NCI-H146 treated with DMSO at 0.1 percent for 48 hours (cell line): ENCODE data around the gene ZIM2.
"Not testable (repeated sequence)": the region's sequence is repeated elsewhere in the genome, so short reads cannot be mapped to it uniquely, and the experiment has no call there.

ENCODE experiments used
- DNase-seq: peaks from one replicate; lab custom pipeline; 2025; ENCODE audit not compliant: unreplicated experiment; lab: John Stamatoyannopoulos, UW

ZIM2 gene

GRCh38 chr19:56840451-56841192, at the start of gene ZIM2, which contains the start of gene PEG3:
TSS of gene ZIM2 (minus strand) at chr19:56840726. CDS start at chr19:56824277, 16,449 bp downstream.
TSS of gene PEG3 (minus strand) at chr19:56840726. CDS start at chr19:56824655, 16,071 bp downstream.
- no peak for DNase-seq

DNA sequence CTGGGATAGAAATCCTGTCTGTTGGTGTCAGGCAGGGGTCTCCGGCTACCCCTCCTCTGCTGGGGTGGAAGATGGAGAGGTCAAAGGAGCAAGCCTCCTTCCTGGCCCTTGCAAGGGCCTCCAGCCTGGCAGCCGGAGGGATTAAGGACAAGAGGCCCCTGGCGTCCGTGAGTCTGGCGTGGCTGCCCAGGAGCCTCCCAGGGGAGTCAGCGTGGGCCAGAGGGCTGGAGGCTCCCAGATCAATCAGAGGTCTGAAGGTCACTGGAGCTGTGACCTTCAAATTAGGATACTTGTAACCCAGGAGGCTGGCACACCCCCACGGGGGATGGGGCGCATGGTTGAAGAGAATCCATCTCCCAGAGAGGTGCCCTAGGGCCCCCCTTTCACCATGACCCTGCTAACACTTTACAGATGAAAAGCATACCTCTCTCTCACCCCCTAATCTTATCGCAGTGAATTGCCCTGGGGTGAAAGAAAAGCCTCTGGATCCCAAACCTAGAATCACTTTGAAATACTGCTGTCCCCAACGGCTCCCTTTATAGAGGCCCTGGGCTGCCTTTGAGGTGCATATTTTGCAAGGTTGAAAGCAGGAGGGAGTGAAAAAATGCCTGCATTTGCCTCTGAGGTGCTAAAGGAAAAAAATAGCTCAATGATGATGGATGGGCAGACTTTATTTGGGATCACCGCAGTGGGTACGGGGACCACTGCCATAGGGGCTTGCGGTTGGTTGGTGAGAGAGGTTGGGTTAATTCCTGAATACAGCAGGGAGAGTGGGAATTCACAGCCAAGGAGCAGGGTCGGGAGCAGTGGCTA, 44.9 kb upstream of the ZIM2 start:
- DNase-seq: no peak

DNA sequence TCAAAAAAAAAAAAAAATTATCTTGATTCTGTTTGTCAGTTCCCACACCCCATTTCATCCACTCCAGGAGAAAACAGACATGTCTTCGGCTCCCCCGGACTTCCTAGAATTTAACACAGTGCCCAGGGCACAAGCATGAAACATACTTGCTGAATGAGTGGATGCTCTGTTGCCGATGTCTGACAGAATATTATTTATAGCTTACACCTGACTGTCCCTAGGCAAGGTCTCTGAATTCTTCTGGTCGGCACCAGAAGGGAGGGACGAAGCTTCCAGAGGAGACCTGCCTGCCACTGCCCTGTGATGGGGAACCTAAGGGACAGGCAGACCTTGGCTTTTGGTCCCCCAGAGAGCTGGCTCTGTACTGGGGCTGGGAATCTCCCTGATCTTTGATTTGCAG, 43.9 kb upstream of the ZIM2 start:
- DNase-seq: no peak

GRCh38 chr19:56880592-56881190, 40.2 kb upstream of the ZIM2 start:
- no peak for DNase-seq

DNA sequence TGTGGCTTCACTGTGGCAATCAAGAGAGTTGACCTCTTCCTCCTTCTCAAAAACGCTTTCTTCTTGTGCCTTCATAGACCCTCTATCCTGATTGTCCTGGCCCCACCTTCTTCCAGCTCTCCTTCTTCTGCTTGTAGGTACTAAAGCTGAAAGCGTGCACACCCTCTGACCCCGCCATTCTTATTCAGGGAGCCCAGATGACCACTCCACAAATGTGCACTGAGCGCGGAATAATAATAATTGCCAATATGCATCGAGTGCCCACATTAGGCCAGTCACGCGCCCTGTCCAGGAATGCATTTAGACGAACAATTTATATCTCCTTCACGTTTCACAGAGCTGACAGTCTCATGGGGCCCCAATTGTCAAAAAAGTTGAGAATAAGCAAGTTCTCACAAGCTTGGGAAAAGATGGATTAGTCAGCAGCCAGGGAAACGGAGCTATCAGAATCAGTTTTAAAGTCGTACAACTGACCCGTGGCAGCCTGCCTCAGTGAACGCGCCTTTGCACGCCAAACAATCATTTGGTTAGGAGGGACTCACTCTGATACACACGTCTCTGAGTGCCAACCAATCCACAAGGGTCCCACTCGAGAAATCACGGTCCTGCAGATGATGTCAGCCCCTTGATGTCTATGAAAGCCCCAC, 36.7 kb upstream of the ZIM2 start:
- DNase-seq: no peak

GRCh38 chr19:56875717-56876116, 35.2 kb upstream of the ZIM2 start:
- DNase-seq: no peak

DNA sequence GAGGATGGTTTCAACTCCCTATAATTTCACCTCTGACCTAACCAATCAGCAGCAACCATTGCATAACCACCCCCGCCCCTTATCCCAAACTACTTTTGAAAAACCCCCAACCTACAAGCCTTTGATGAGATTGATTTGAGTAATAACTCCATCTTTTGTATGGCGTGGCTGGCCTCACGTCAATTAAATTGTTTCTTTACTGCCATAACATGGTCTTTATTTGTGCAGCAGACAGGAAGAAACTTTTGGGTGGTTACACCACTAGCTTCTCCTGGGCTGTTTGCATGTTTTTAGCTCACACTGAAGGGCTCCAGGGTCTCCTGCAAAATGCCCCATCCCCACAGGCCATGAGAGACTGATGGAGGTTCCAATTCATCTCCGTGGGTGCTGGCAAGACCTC, 34.0 kb upstream of the ZIM2 start:
- DNase-seq: no peak

DNA sequence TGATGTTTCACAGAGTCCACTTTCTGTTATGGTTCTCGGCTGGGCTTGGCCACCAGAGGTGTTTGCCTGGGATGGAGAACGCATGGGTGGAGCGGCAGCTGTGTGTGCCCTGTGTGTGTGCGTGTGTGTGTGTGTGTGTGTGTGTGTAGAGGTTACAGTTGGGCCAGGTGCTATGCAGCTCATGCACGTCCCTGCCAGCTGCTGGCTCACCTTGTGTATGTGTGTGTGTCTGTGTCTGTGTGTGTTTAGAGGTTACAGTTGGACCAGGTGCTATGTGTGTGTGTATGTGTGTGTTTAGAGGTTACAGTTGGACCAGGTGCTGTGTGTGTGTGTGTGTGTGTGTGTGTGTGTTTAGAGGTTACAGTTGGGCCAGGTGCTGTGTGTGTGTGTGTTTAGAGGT, 33.0 kb upstream of the ZIM2 start:
- DNase-seq: no peak

DNA sequence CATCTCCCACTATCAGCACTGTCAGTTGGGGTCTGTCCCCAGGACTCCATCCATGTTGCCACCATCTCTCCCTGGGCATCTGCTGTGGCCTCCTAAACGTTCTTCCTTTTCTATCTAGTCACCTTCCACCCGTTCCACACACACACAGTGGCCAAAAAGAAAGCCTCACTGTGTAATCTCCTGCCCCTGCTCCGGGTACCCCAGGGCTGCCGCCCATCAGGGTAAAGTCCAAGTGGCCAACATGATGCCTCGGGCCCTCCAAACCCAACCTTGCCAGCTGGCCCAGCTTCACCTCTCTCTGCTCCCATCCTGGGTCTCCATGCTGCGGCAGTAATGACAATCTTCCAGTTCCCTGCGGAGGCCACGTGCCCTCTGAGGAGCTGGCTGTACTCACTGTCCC, 29.4 kb upstream of the ZIM2 start:
- DNase-seq: no peak

GRCh38 chr19:56868446-56868845, 27.9 kb upstream of the ZIM2 start:
- no peak for DNase-seq

DNA sequence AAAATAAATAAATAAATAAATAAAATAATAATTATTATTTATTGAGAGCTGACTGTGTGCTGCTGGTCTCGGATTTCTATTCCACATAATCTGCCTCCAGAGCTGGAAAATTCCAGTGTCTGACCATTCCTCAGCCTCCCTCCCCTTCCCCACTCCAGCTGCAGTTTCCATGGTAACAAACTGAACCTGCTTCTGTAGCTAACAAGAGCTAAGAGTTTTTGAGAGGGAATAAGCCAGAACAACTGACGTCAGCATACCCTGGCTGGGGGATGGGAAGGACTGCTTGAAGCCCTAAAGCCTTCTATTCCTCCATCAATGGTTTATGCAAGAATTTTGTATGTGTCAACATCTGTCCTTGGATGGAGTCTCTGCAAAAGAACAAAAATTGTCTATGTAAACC, 26.0 kb upstream of the ZIM2 start:
- DNase-seq: no peak

DNA sequence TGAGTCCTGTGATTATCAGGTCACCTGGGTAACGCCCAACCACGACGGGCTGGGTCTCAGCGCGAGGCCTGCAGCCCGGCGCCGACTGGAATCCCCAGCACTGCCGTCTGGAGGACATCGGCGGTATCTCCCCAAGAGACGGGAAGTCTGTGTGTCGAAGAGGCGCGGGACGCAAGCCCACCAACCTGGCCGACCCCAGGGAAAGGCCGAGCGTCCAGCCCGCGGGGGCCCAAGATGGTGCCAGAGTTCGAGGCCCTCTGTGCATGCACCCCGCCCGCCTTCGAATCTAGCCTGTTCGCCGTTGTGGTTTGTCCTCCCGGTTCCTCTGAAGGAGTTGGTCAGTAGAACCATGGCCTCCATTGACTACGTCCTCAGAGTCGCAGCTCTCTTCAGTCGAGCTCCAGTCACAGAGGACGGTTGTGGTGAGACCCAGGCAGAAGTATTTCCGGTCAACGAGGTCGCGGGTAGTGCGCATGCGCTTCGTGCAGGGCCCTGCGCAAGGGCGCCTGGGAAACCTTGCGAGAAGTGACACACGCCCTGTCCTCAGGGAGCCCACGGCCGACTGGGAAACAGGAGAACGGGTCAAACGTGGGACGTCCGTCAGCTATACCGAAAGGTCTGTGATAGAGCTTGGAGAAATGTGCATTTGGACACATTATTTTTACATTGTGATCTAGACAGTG, 24.1 kb upstream of the ZIM2 start:
- DNase-seq: no peak

- no peak for DNase-seq
Observed at GRCh38 chr19:56862741-56863140, 22.2 kb upstream of the ZIM2 start.

GRCh38 chr19:56860409-56860808, 19.9 kb upstream of the ZIM2 start:
- DNase-seq: not testable (repeated sequence)

DNA sequence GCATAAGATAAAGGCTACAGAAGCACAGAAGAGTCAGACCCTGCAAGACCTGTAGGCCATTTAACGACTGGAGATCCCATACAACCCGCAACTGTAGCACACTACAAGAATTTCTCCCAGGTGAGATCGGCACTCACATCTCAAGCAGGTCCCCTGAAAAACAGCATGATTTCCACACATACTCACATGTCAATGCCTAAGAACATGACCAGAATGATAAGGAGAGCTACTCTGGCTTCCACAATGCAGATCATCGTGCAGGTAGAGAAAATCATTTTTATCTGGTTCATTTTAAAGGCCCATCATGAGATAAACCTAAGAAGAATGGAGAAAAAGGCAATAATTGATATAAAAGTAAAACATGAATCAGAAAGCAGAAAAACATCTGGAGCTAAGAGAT, 17.5 kb upstream of the ZIM2 start:
- no peak for DNase-seq

DNA sequence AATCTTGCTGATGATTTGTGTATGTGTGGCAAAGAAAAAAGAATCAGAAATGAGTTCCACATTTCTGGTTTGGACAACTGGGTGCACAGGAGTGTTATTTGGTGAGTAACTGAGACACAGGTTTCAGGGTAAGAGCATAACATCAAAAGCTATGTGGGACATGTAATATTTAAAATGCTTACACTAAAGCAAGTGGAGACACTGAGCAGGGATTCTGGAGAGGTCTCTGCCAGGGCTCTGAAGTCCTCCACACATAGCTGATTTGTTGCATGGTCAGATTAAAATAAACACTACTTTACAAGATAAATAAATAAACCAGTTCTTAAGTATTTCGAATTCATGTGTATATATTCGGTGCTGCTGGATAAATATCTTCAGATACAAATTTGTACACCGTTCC, 16.3 kb upstream of the ZIM2 start:
- no peak for DNase-seq

DNA sequence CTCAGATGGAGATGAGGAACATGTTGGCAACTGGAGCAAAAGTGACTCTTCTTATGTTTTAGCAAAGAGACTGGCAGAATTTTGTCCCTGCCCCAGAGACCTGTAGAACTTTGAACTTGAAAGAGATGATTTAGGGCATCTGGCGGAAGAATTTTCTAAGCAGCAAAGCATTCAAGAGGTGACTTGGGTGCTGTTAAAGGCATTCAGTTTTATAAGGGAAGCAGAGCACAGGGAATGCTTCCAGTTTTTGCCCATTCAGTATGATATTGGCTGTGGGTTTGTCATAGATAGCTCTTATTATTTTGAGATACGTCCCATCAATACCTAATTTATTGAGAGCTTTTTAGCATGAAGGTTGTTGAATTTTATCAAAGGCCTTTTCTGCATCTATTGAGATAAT, 11.8 kb upstream of the ZIM2 start:
- not testable (repeated sequence) for DNase-seq

- DNase-seq: no peak
Observed at GRCh38 chr19:56848166-56848565, 7.6 kb upstream of the ZIM2 start.

DNA sequence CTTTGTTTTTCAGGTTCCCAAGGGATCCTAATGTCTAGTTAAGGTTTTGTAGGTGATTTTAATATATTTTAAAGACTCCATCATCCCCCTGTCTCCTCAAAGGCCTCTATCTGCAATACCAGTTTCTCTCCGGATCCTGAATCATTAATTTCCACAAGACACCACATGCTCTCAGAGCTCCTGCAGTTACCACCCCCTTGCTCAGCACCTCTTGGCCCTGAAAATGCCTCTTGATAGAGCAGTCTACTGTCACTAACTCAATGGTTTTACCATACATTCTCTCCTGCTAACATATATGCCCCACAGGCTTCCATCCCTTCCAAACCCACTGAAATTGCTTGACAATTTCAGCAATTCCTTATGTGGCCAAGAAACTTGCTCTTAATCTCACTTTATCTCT, 1.9 kb upstream of the ZIM2 start:
- no peak for DNase-seq

GRCh38 chr19:56841193-56841543, 642 bp upstream of the ZIM2 start:
- no peak for DNase-seq
